HTERT RPE-1 (cell line): Measurements from ENCODE around the gene BRSK1.

Experiments used
- in situ Hi-C: fragments of 300-500 bp; cut with MboI; formaldehyde crosslinking; loops from 4 replicates; pipeline ENCODE4 v1.14.3; 2020; ENCODE audit warnings: low sequenced_read_pairs

The BRSK1 gene

GRCh38 chr19:55273978-55274707, 9.7 kb upstream of the BRSK1 start:
- in situ Hi-C loops: no loop called here

- in situ Hi-C loops: no loop called here
These were observed 7.7 kb upstream of the BRSK1 start for GRCh38 chr19:55275851-55276719.

- in situ Hi-C loops: no loop called here
These were observed 6.9 kb upstream of the BRSK1 start for GRCh38 chr19:55276720-55277430.

GRCh38 chr19:55277494-55277893, 6.3 kb upstream of the BRSK1 start:
- in situ Hi-C loops: no loop called here

- in situ Hi-C loops: no loop called here
These were observed 5.2 kb upstream of the BRSK1 start for GRCh38 chr19:55278391-55279135.

GRCh38 chr19:55279340-55279739, 4.5 kb upstream of the BRSK1 start:
- in situ Hi-C loops: no loop called here

- in situ Hi-C loops: no loop called here
These were observed 3.8 kb upstream of the BRSK1 start, which contains the start of gene HSPBP1 for GRCh38 chr19:55279770-55280643. TSS of gene HSPBP1 (minus strand) at chr19:55280110. CDS start at chr19:55279608, 502 bp downstream.

GRCh38 chr19:55284405-55285058, 735 bp downstream of the BRSK1 start:
- in situ Hi-C loops: no loop called here

GRCh38 chr19:55285229-55285890, 1.6 kb downstream of the BRSK1 start:
- in situ Hi-C loops: no loop called here

- in situ Hi-C loops: no loop called here
These were observed 3.7 kb downstream of the BRSK1 start for GRCh38 chr19:55287361-55288079.

- in situ Hi-C loops: no loop called here
These were observed 5.5 kb downstream of the BRSK1 start for GRCh38 chr19:55289117-55289796.

GRCh38 chr19:55297267-55297666, 13.5 kb downstream of the BRSK1 start:
- in situ Hi-C loops: no loop called here

- in situ Hi-C loops: no loop called here
These were observed 16.2 kb downstream of the BRSK1 start for GRCh38 chr19:55299991-55300390.

GRCh38 chr19:55300886-55301458, 17.2 kb downstream of the BRSK1 start:
- in situ Hi-C loops: no loop called here

- in situ Hi-C loops: no loop called here
These were observed 17.9 kb downstream of the BRSK1 start for GRCh38 chr19:55301459-55302317.

- in situ Hi-C loops: no loop called here
These were observed 18.5 kb downstream of the BRSK1 start for GRCh38 chr19:55302318-55302703.
